Parathyroid adenoma (tissue), 2 donors: ENCODE measurements around the gene LRRC10.

ENCODE experiments used
- H2AFZ ChIP-seq: fragments of 300-600 bp; sonication (generic); one replicate; pipeline ENCODE4 v1.7.0; 2017; ENCODE audit warnings: antibody characterized with exemption, mild to moderate bottlenecking
- H3K27ac ChIP-seq: fragments of 300-600 bp; sonication (generic); one replicate; pipeline ENCODE4 v1.7.0; 2017
- H3K27me3 ChIP-seq: fragments of 300-600 bp; sonication (generic); one replicate; pipeline ENCODE4 v1.7.0; 2017; ENCODE audit warnings: low read length; ENCODE audit not compliant: control insufficient read depth, insufficient read depth
- H3K36me3 ChIP-seq: fragments of 300-600 bp; sonication (generic); one replicate; pipeline ENCODE4 v1.7.0; 2017; ENCODE audit warnings: low read length; ENCODE audit not compliant: control insufficient read depth, insufficient read depth
- H3K4me1 ChIP-seq: fragments of 300-600 bp; sonication (generic); one replicate; pipeline ENCODE4 v1.7.0; 2017; ENCODE audit warnings: control low read depth
- H3K4me2 ChIP-seq: fragments of 300-600 bp; sonication (generic); one replicate; pipeline ENCODE4 v1.7.0; 2017; ENCODE audit warnings: low read length
- H3K4me3 ChIP-seq: fragments of 300-600 bp; sonication (generic); one replicate; pipeline ENCODE4 v1.7.0; 2017; ENCODE audit warnings: low read depth, low read length
- H3K79me2 ChIP-seq: fragments of 300-600 bp; sonication (generic); one replicate; pipeline ENCODE4 v1.7.0; 2017; ENCODE audit warnings: control low read depth
- H3K9ac ChIP-seq: fragments of 300-600 bp; sonication (generic); one replicate; pipeline ENCODE4 v1.7.0; 2017; ENCODE audit warnings: mild to moderate bottlenecking
- H3K9me3 ChIP-seq: fragments of 300-600 bp; sonication (generic); one replicate; pipeline ENCODE4 v1.7.0; 2017; ENCODE audit warnings: low read length; ENCODE audit not compliant: control insufficient read depth
- CTCF ChIP-seq: fragments of 300-600 bp; sonication (generic); IDR thresholded peaks from one replicate; pipeline ENCODE4 v1.7.0; 2017; ENCODE audit warnings: antibody characterized with exemption, mild to moderate bottlenecking
- donor health status: primary hyperparathyroidism.

Gene LRRC10

GRCh38 chr12:69588527-69588926 lies 22.2 kb downstream of the LRRC10 start:
- no peaks in the 10 kb centered on the region for H3K36me3 ChIP-seq

GRCh38 chr12:69585189-69586062 lies 25.3 kb downstream of the LRRC10 start, which contains the start of gene CCT2:
Gene CCT2 (plus strand): TSS chr12:69585459. CDS start chr12:69585522, 63 bp downstream.
- TF ChIP-seq CTCF, result peak; percentile 24
- H3K27ac ChIP-seq, result peak within 1 kb of the TSS; percentile 71
- no peaks in the 10 kb centered on the region for H3K9me3 ChIP-seq
- peak within 1 kb of the TSS; percentile 65 for H3K4me2 ChIP-seq
- peaks cover 4% of the 10 kb centered on the region for H3K4me1 ChIP-seq
- no peaks in the 10 kb centered on the region for H3K36me3 ChIP-seq
- peaks cover 4% of the 10 kb centered on the region for H3K79me2 ChIP-seq
- peak within 1 kb of the TSS; percentile 77 for H2AFZ ChIP-seq
- peak within 1 kb of the TSS; percentile 10 for H3K9ac ChIP-seq
- peak within 1 kb of the TSS; percentile 97 for H3K4me3 ChIP-seq
- H3K27me3 ChIP-seq, result no peaks in the 10 kb centered on the region

More at GRCh38 chr12:69588527-69588926, 22.2 kb downstream of the LRRC10 start:
- Histone ChIP-seq H3K4me2 (no peak overlapping the region), H3K27me3 (no peaks in the 10 kb centered on the region), H2AFZ (no peak overlapping the region), H3K4me3 (no peak overlapping the region), H3K27ac (no peak overlapping the region), H3K4me1 (no peaks in the 10 kb centered on the region), H3K9ac (no peak overlapping the region), H3K9me3 (no peaks in the 10 kb centered on the region), H3K79me2 (peaks cover 4% of the 10 kb centered on the region)
- TF ChIP-seq CTCF, result no peak

- peaks cover 4% of the 10 kb centered on the region for H3K79me2 ChIP-seq
- H3K36me3 ChIP-seq, result no peaks in the 10 kb centered on the region
- H3K4me1 ChIP-seq, result peaks cover 4% of the 10 kb centered on the region
- no peak overlapping the region for H3K27ac ChIP-seq
- no peak for TF ChIP-seq CTCF
- H3K4me2 ChIP-seq, result no peak overlapping the region
- no peak overlapping the region for H2AFZ ChIP-seq
- no peaks in the 10 kb centered on the region for H3K9me3 ChIP-seq
- H3K27me3 ChIP-seq, result no peaks in the 10 kb centered on the region
- no peak overlapping the region for H3K9ac ChIP-seq
- H3K4me3 ChIP-seq, result no peak overlapping the region
These were observed 27.5 kb downstream of the LRRC10 start for GRCh38 chr12:69583203-69583602.

- Histone ChIP-seq H3K79me2 (no peaks in the 10 kb centered on the region), H3K27ac (no peak overlapping the region), H3K4me2 (no peak overlapping the region), H2AFZ (no peak overlapping the region), H3K4me3 (no peak overlapping the region), H3K36me3 (no peaks in the 10 kb centered on the region), H3K9ac (no peak overlapping the region), H3K4me1 (peaks cover 4% of the 10 kb centered on the region), H3K27me3 (no peaks in the 10 kb centered on the region), H3K9me3 (no peaks in the 10 kb centered on the region)
- no peak for TF ChIP-seq CTCF
These were observed 30.6 kb downstream of the LRRC10 start for GRCh38 chr12:69580074-69580473.
